PC-9 (cell line): Measurements from ENCODE around the gene FBXO10. TPM values are rescaled to one million over a fixed set of nuclear protein-coding genes. Genes with fewer than 3 reads are reported as not detected.

Experiments
- BruUV-seq: library from RNA; stranded (reverse); fragments of 400-500 nt; replicated peaks from 2 replicates; lab custom pipeline; 2021; lab: Mats Ljungman, UMichigan
- CTCF ChIA-PET: fragments of 300-600 bp; sonication (Branson Sonifier 250); formaldehyde crosslinking; loops from one replicate; lab custom pipeline; 2022; ENCODE audit warnings: antibody characterized with exemption; lab: Charles Lee
- POLR2A ChIA-PET: fragments of 300-600 bp; sonication (Branson Sonifier 250); formaldehyde crosslinking; loops from one replicate; lab custom pipeline; 2022; ENCODE audit warnings: antibody characterized with exemption; ENCODE audit not compliant: unreplicated experiment; lab: Charles Lee
- DNase-seq, 2 experiments: peaks; one replicate each; pipeline versions ENCODE4 v3.0.0 to v3.0.0-alpha.2; 2015 to 2022; ENCODE audit warnings: mixed read lengths in 1 of 2
- H2AFZ ChIP-seq: fragments of 200-600 bp; sonication (generic); 2 replicates; pipeline ENCODE4 v1.8.1; 2017; ENCODE audit warnings: antibody characterized with exemption
- H3F3A ChIP-seq: fragments of 200-600 bp; sonication (generic); 2 replicates; pipeline ENCODE4 v1.8.1; 2017; ENCODE audit warnings: antibody characterized with exemption, mild to moderate bottlenecking, low read depth; ENCODE audit not compliant: insufficient read depth
- H3K27ac ChIP-seq: fragments of 200-600 bp; sonication (generic); 2 replicates; pipeline ENCODE4 v1.6.1; 2016; ENCODE audit warnings: mixed run types
- H3K27me3 ChIP-seq: fragments of 200-600 bp; sonication (generic); 2 replicates; pipeline ENCODE4 v1.6.1; 2016; ENCODE audit warnings: low read depth, mixed run types; ENCODE audit not compliant: insufficient read depth
- H3K36me3 ChIP-seq: fragments of 200-600 bp; sonication (generic); 2 replicates; pipeline ENCODE4 v1.6.1; 2016; ENCODE audit warnings: low read depth, mixed run types
- H3K4me1 ChIP-seq: fragments of 200-600 bp; sonication (generic); replicated peaks from 2 replicates; pipeline ENCODE4 v1.6.1; 2016; ENCODE audit warnings: mixed run types; ENCODE audit not compliant: insufficient read depth
- H3K4me2 ChIP-seq: fragments of 200-600 bp; sonication (generic); 2 replicates; pipeline ENCODE4 v1.6.1; 2017; ENCODE audit warnings: mixed run types
- H3K4me3 ChIP-seq: fragments of 200-600 bp; sonication (generic); 2 replicates; pipeline ENCODE4 v1.6.1; 2016; ENCODE audit warnings: mixed run types
- H3K79me2 ChIP-seq: fragments of 200-600 bp; sonication (generic); 2 replicates; pipeline ENCODE4 v1.6.1; 2017; ENCODE audit warnings: low read depth, mixed run types
- H3K9me2 ChIP-seq: fragments of 200-600 bp; sonication (generic); 2 replicates; pipeline ENCODE4 v1.8.1; 2017; ENCODE audit warnings: mild to moderate bottlenecking; ENCODE audit not compliant: insufficient read depth
- H3K9me3 ChIP-seq: fragments of 200-600 bp; sonication (generic); 2 replicates; pipeline ENCODE4 v1.8.1; 2016; ENCODE audit warnings: low read depth; ENCODE audit not compliant: insufficient read depth
- H4K20me1 ChIP-seq: fragments of 200-600 bp; sonication (generic); 2 replicates; pipeline ENCODE4 v1.8.1; 2017; ENCODE audit not compliant: insufficient read depth
- EZH2 ChIP-seq: fragments of 200-600 bp; sonication (generic); IDR thresholded peaks from 2 replicates; pipeline ENCODE4 v1.8.0; 2017; ENCODE audit warnings: antibody characterized with exemption, low read depth
- intact Hi-C: fragments of 100-400 bp; cut with micrococcal nuclease; formaldehyde crosslinking; loops from one replicate; pipeline ENCODE4 v1.10.0; 2022; ENCODE audit not compliant: unreplicated experiment
- total RNA-seq: library from RNA; stranded (reverse); gene quantifications from 2 replicates; pipeline ENCODE4 v1.2.3, GENCODE V29; 2021
- TF ChIP-seq, protein P1 (sequence below): fragments of 200-600 bp; sonication (generic); conservative IDR thresholded peaks from 2 replicates; pipeline ENCODE4 v1.6.1; 2017; ENCODE audit warnings: mixed run types, antibody characterized with exemption, mild to moderate bottlenecking, moderate library complexity

Gene FBXO10
- total RNA-seq, 1 experiment from 2014 or later, result 3.7 TPM

DNA sequence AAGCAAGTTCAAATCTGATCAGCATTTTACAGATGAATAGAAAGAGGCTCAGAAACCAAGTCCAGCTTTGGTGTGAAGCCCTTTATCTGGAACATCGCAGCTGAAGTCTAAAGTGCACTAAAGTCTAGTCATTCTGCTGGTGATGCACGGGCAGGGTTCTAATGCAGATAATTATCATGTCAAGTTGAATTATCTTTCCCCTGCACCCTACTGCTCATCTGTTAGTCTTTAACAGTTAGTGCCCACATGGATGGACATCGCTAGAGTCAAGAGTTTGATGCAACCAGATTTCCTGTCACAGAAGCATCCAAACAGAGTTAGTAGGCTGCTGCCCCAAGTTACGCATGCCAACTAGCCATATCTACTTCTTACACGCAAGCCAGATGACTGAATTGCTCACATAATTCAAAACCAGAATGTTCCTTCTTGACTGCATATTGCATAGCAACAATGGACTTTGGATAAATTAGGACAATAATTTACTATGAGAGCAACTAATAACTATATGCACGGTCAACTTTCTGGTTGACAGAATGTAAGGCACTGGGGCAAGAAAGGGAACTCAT lies 17.8 kb upstream of the FBXO10 start:
- H3K36me3 ChIP-seq, result 0 out of 2 replicates have a peak, but pooled peaks cover under 1% of the 10 kb centered on the region
- no peak overlapping the region for H3K4me3 ChIP-seq
- no peak for TF ChIP-seq EZH2
- TF ChIP-seq, protein P1, sequence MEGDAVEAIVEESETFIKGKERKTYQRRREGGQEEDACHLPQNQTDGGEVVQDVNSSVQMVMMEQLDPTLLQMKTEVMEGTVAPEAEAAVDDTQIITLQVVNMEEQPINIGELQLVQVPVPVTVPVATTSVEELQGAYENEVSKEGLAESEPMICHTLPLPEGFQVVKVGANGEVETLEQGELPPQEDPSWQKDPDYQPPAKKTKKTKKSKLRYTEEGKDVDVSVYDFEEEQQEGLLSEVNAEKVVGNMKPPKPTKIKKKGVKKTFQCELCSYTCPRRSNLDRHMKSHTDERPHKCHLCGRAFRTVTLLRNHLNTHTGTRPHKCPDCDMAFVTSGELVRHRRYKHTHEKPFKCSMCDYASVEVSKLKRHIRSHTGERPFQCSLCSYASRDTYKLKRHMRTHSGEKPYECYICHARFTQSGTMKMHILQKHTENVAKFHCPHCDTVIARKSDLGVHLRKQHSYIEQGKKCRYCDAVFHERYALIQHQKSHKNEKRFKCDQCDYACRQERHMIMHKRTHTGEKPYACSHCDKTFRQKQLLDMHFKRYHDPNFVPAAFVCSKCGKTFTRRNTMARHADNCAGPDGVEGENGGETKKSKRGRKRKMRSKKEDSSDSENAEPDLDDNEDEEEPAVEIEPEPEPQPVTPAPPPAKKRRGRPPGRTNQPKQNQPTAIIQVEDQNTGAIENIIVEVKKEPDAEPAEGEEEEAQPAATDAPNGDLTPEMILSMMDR, result no peak
- H3F3A ChIP-seq, result no peaks in the 10 kb centered on the region
- CTCF ChIA-PET, result no interaction called here
- no peaks in the 10 kb centered on the region for H3K9me2 ChIP-seq
- no peak overlapping the region for H2AFZ ChIP-seq
- peaks cover 11% of the 10 kb centered on the region for H4K20me1 ChIP-seq
- peaks cover 34% of the 10 kb centered on the region for H3K79me2 ChIP-seq
- intact Hi-C loops, result no loop called here
- H3K4me1 ChIP-seq, result peaks cover 14% of the 10 kb centered on the region; the same call in 1 of the 2 replicates
- BruUV-seq, result no TSS peak
- no peak overlapping the region for H3K27ac ChIP-seq
- no peak for DNase-seq
- H3K9me3 ChIP-seq, result no peaks in the 10 kb centered on the region
- H3K27me3 ChIP-seq, result no peaks in the 10 kb centered on the region
- peak overlapping the region; percentile 68; the same call in 1 of the 2 replicates for H3K4me2 ChIP-seq
- POLR2A ChIA-PET, result interaction anchor here (0.6 kb wide), 1 partner anchor 191 kb away, joined by 4 read pairs; the partner anchor contains the start of gene EXOSC3

DNA sequence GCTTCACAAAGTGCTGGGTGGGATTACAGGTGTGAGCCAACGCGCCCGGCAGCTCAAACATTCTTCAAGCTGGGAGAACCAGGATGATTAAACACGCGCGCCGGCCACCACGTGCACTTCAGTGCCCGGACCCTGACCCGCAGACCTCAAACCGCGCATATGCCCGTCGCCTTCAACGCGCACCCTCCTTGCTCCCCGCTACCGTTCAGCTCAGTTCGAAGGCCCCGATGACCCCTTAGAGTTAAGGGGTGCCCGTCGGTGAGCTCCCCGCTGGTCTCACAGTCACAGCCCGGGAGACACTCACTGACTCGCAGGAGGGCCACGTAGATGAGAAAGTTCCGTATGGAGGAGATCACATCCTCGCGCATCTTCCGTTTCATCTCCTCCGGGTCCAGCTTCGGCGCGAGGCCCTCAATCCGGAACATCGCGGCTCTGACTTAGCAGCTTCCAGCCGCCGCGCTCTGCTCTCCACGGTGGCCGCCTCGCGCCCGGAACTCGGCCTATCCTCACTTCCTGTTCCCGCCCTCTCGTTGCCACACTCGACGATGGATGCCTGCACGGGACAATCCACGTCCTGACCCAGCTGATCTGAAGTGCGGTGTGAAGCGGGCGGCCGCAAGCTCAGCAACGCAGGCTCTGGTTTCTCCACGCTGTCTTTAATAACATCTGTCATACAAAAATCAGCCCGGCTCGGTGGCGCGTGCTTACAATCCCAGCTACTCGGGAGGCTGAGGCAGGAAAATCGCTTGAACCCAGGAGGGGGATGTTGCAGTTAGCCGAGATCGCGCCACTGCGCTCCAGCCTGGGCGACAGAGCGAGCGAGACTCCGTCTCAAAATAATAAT lies 16.1 kb upstream of the FBXO10 start, which contains the start of gene TOMM5:
TSS of gene TOMM5 (minus strand) at position 490 of the 844 bp plus-strand sequence. CDS start at position 425, 65 bp downstream.
- Histone ChIP-seq H3K4me2 (peak within 1 kb of the TSS; percentile 74), H3K36me3 (peaks cover 14% of the 10 kb centered on the region), H2AFZ (peak within 1 kb of the TSS; percentile 92), H3K79me2 (peaks cover 40% of the 10 kb centered on the region), H3K9me2 (no peaks in the 10 kb centered on the region), H3F3A (no peaks in the 10 kb centered on the region), H3K9me3 (no peaks in the 10 kb centered on the region), H3K27ac (peak within 1 kb of the TSS; percentile 68), H4K20me1 (peaks cover 15% of the 10 kb centered on the region), H3K4me1 (peaks cover 14% of the 10 kb centered on the region; the same call in 1 of the 2 replicates), H3K27me3 (no peaks in the 10 kb centered on the region), H3K4me3 (peak within 1 kb of the TSS; percentile 64)
- TF ChIP-seq, protein P1, result no peak
- TSS peak; percentile 66 for BruUV-seq
- peak; percentile 75 to 76 for DNase-seq
- POLR2A ChIA-PET, result interaction anchor here (0.5 to 0.7 kb wide), 4 partner anchors 192 to 863 kb away, joined by 3 to 14 read pairs (median 4); no protein-coding TSS in a partner anchor
- CTCF ChIA-PET, result no interaction called here
- intact Hi-C loops, result no loop called here

DNA sequence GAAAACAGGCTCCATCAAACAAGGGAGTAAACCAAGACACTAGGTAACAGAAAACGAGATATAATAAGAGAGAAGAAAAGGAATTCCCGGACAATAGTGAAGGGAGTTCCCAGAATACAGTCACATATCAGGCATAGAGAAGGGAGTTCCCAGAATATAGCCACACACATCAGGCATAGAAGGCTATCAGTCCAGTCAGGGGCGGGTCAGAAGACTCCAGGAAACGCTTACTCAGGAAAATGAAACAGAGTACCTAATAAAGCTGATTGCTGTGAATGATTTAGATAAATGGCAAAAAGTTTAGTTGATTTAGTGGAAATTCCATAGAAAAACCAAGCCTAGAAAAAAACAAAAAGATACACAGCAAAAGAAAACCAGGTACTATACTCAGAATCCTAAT lies 11.3 kb upstream of the FBXO10 start:
- Histone ChIP-seq H3K4me2 (no peak overlapping the region), H3K36me3 (peaks cover 20% of the 10 kb centered on the region), H3K27me3 (no peaks in the 10 kb centered on the region), H3F3A (peaks cover 7% of the 10 kb centered on the region; the same call in 1 of the 2 replicates), H3K27ac (no peak overlapping the region), H3K9me2 (no peaks in the 10 kb centered on the region), H3K9me3 (no peaks in the 10 kb centered on the region), H2AFZ (no peak overlapping the region), H4K20me1 (peaks cover 36% of the 10 kb centered on the region), H3K79me2 (peaks cover 44% of the 10 kb centered on the region), H3K4me3 (no peak overlapping the region), H3K4me1 (peaks cover 14% of the 10 kb centered on the region; the same call in 1 of the 2 replicates)
- DNase-seq, result no peak
- no peak for TF ChIP-seq EZH2
- TF ChIP-seq, protein P1, result no peak
- intact Hi-C loops, result loop anchor here (10.0 kb wide), 1 partner anchor 157 kb away; no protein-coding TSS in a partner anchor
- no TSS peak for BruUV-seq
- POLR2A ChIA-PET, result interaction anchor here (0.7 kb wide), 1 partner anchor 152 kb away, joined by 8 read pairs; no protein-coding TSS in a partner anchor
- CTCF ChIA-PET, result no interaction called here
